ENCODE measurements around the gene ADI1.
"Not testable (repeated sequence)": the region's sequence is repeated elsewhere in the genome, so short reads cannot be mapped to it uniquely, and the experiment has no call there.

ADI1 gene

GRCh38 chr2:3459185-3460015, 59.9 kb downstream of the ADI1 start:
- DNase-seq (ENCODE audit: extremely low read depth, low read depth): no peak
- TF ChIP-seq CTCF (IDR thresholded peaks at IDR 0.05; ENCODE audit: low read depth, low read length, missing control alignments): no peak
- no peak overlapping the region for H3K4me3 ChIP-seq (replicated peaks; ENCODE audit: low read depth, low read length)

GRCh38 chr2:3458396-3459184, 60.7 kb downstream of the ADI1 start:
- TF ChIP-seq CTCF (IDR thresholded peaks at IDR 0.05; ENCODE audit: low read depth, low read length, missing control alignments): no peak
- no peak for DNase-seq (ENCODE audit: extremely low read depth, low read depth)
- H3K4me3 ChIP-seq (replicated peaks; ENCODE audit: low read depth, low read length): no peak overlapping the region

GRCh38 chr2:3457524-3458395, 61.6 kb downstream of the ADI1 start:
- no peak for DNase-seq (ENCODE audit: extremely low read depth, low read depth)
- H3K4me3 ChIP-seq (replicated peaks; ENCODE audit: low read depth, low read length): no peak overlapping the region
- no peak for TF ChIP-seq CTCF (IDR thresholded peaks at IDR 0.05; ENCODE audit: low read depth, low read length, missing control alignments)

GRCh38 chr2:3456125-3456524, 63.2 kb downstream of the ADI1 start:
- no peak for TF ChIP-seq CTCF (IDR thresholded peaks at IDR 0.05; ENCODE audit: low read depth, low read length, missing control alignments)
- H3K4me3 ChIP-seq (replicated peaks; ENCODE audit: low read depth, low read length): no peak overlapping the region
- no peak for DNase-seq (ENCODE audit: extremely low read depth, low read depth)

GRCh38 chr2:3454802-3455201, 64.5 kb downstream of the ADI1 start:
- DNase-seq (ENCODE audit: extremely low read depth, low read depth): no peak
- no peak for TF ChIP-seq CTCF (IDR thresholded peaks at IDR 0.05; ENCODE audit: low read depth, low read length, missing control alignments)
- H3K4me3 ChIP-seq (replicated peaks; ENCODE audit: low read depth, low read length): no peak overlapping the region

- H3K4me3 ChIP-seq (replicated peaks; ENCODE audit: low read depth, low read length); DNase-seq (ENCODE audit: extremely low read depth, low read depth): not testable (repeated sequence)
Measured at GRCh38 chr2:3454005-3454404, 65.3 kb downstream of the ADI1 start.

All from HFF-Myc (cell line).